RWPE1 (cell line): ENCODE results near the gene AIG1.
"Not testable (repeated sequence)": the region's sequence is repeated elsewhere in the genome, so short reads cannot be mapped to it uniquely, and the experiment has no call there.

Experiments used
- CTCF ChIA-PET: fragments of 350-600 bp; sonication (Branson Sonifier 250); formaldehyde crosslinking; extraction: SDS; loops from one replicate; lab custom pipeline; 2021; lab: Yijun Ruan, JAX
- POLR2A ChIA-PET: fragments of 400-600 bp; formaldehyde crosslinking; extraction: SDS; loops from one replicate; lab custom pipeline; 2020; ENCODE audit warnings: antibody characterized with exemption; ENCODE audit not compliant: low non-redundant PET; lab: Yijun Ruan, JAX
- DNase-seq: peaks from one replicate; pipeline ENCODE4 v3.0.0; 2012; ENCODE audit warnings: low spot score
- H3K27ac ChIP-seq: fragments of 450-650 bp; 2 replicates; pipeline ENCODE4 v1.5.1; 2017
- TF ChIP-seq, protein P1 (sequence below): fragments of 450-650 bp; conservative IDR thresholded peaks from 2 replicates; pipeline ENCODE4 v1.5.1; 2017; ENCODE audit warnings: low read depth, mild to moderate bottlenecking

AIG1 gene

GRCh38 chr6:143337201-143337949 lies 276.7 kb downstream of the AIG1 start:
- no peak for DNase-seq
- TF ChIP-seq, protein P1, sequence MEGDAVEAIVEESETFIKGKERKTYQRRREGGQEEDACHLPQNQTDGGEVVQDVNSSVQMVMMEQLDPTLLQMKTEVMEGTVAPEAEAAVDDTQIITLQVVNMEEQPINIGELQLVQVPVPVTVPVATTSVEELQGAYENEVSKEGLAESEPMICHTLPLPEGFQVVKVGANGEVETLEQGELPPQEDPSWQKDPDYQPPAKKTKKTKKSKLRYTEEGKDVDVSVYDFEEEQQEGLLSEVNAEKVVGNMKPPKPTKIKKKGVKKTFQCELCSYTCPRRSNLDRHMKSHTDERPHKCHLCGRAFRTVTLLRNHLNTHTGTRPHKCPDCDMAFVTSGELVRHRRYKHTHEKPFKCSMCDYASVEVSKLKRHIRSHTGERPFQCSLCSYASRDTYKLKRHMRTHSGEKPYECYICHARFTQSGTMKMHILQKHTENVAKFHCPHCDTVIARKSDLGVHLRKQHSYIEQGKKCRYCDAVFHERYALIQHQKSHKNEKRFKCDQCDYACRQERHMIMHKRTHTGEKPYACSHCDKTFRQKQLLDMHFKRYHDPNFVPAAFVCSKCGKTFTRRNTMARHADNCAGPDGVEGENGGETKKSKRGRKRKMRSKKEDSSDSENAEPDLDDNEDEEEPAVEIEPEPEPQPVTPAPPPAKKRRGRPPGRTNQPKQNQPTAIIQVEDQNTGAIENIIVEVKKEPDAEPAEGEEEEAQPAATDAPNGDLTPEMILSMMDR = no peak; the same call in 1 of the 2 replicates
- H3K27ac ChIP-seq = peak overlapping the region; percentile 84
- ChIA-PET CTCF (interaction anchor here (0.6 to 1.4 kb wide), 5 partner anchors 43 to 855 kb away, joined by 3 to 5 read pairs (median 3); no protein-coding TSS in a partner anchor), POLR2A (no interaction called here)

DNA sequence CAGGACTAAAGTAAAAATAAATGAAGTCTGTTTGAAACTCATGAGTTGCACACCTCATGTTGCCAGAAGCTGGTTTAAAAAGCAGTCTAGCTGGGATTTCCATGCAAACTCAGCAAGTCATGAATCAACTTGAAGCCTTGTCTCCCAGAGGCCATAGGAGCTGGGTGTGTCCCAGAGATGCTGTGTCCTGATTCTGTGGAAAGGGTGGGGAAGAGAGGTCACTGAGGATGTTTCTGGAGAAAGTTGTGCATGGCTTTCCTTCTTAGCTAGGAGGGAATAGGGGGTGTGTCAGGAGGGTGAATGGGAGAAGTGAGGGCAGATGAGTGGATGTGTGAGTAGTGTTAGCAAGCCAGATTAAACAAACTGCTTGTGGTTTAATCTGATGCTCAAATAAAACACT lies 278.5 kb downstream of the AIG1 start:
- ChIA-PET POLR2A (no interaction called here), CTCF (interaction anchor here (0.6 kb wide), 2 partner anchors 603 to 645 kb away, joined by 3 to 6 read pairs; no protein-coding TSS in a partner anchor)
- TF ChIP-seq, protein P1 = no peak
- peak overlapping the region; percentile 54; the same call in 1 of the 2 replicates for H3K27ac ChIP-seq
- peak; percentile 30 for DNase-seq

- POLR2A ChIA-PET, DNase-seq, CTCF ChIA-PET: not testable (repeated sequence)
- 0 out of 2 replicates have a peak overlapping the region, but pooled peaks have one; percentile 6 for H3K27ac ChIP-seq
Measured at GRCh38 chr6:143345477-143345876, 284.8 kb downstream of the AIG1 start.

DNA sequence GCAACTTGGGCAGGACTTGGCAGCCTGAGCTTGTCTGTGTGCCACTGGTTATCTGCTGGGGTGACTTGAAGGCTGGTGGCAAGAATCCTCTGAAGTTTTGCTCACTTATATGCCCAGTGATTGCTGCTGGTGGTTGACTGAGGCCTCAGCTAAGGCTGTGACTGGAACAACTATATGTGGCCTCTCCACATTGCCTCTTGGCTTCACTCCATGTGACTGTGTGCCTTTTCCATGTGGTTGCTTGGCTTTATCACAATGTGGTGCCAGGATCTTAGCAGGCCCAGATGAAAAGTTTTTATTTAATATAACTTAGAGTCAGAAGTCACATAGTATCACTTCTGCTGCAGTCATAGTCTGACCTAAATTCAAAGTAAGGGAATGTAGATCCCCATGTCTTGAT lies 285.3 kb downstream of the AIG1 start:
- no peak for DNase-seq
- peak overlapping the region; percentile 6; the same call in 1 of the 2 replicates for H3K27ac ChIP-seq
- CTCF ChIA-PET = no interaction called here
- TF ChIP-seq, protein P1 = no peak
- POLR2A ChIA-PET = no interaction called here

DNA sequence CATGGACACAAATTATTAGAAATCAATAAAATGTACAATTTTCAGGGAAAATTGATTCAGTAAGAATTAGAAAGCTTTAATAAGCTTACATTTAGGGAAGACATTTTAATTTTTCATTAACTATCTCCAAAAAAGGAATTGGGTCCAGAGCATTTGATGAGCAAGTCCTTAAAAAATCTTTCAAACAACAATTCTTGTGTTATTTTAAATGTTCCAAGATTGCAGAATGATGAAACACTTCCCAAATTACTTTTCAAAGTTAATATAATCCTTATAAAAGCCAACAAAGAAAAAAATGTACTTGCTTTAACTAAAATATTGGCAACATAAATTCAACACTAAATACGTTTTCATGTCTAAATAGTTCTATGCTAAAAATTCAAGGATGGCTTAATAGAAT lies 287.8 kb downstream of the AIG1 start:
- no peak overlapping the region for H3K27ac ChIP-seq
- POLR2A ChIA-PET = no interaction called here
- DNase-seq = no peak
- TF ChIP-seq, protein P1 = no peak
- CTCF ChIA-PET = no interaction called here

DNA sequence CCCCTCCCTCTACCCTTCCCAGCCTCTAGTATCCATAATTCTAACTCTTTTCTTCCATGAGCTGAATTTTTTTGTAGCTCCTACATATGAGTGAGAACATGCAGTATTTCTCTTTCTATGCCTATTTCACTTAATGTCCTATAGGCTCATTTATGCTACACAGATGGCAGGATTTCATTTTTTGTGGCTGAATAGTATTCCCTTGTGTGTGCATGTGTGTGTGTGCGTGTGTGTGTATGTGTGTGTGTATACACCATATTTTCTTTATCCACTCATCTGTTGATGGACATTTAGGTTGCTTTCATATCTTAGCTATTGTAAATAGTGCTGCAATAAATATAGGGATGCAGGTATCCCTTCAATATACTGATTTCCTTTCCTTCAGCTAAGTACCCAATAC lies 288.8 kb downstream of the AIG1 start:
- H3K27ac ChIP-seq = no peak overlapping the region
- ChIA-PET CTCF (no interaction called here), POLR2A (no interaction called here)
- no peak for DNase-seq
- TF ChIP-seq, protein P1 = no peak

- CTCF ChIA-PET = no interaction called here
- DNase-seq = no peak
- POLR2A ChIA-PET = no interaction called here
- no peak overlapping the region for H3K27ac ChIP-seq
- TF ChIP-seq, protein P1 = no peak
Measured at GRCh38 chr6:143356101-143356880, 295.6 kb downstream of the AIG1 start.
